ENCODE results near the gene GNE.

- no peak for TF ChIP-seq CTCF (IDR thresholded peaks at IDR 0.05; ENCODE audit: low read depth, low read length, poor library complexity, severe bottlenecking)
- TF ChIP-seq EZH2phosphoT487 (IDR thresholded peaks at IDR 0.05; ENCODE audit: borderline replicate concordance, low read length): no peak
Observed at GRCh38 chr9:36280989-36281388, 22.7 kb upstream of the GNE start.

Data from DOHH2 (cell line).